ENCODE results near the gene CORO2B. TPM values are rescaled to one million over a fixed set of nuclear protein-coding genes. Genes with fewer than 3 reads are reported as not detected.

Gene CORO2B
- total and polyA plus RNA-seq, 9 of the 15 experiments (the other 6 are each of a cell fraction or from before 2014, with no cell fraction given), result not detected

DNA sequence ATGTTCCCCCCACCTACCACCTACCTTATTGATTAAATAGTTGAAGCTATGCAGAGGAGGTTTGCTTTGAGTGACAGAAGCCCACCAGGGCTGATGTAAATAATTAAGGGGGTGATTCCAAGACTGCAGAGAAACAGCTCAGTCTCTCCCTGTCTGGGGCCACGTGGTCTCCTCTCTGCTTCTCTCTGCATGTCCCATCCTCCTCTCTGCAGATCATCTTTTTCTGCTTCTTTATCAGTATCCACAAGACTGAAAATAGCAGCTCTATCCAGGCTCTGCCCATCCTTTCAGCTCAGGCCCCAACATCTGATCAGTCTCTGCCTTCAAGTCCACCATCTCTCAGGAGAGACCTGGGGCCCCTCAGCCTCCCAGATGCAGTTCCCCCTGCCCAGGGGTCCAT, 131.1 kb downstream of the CORO2B start:
- no peaks in the 10 kb centered on the region for H3K79me2 ChIP-seq (ENCODE audit: control insufficient read depth, insufficient read depth, low read length)
- H3K27ac ChIP-seq (ENCODE audit: extremely low read depth, low read depth, low read length), result no peak overlapping the region
- ChIA-PET CTCF (ENCODE audit: low intra/inter-chr PET ratio) (no interaction called here), POLR2A (no interaction called here)
- no peak overlapping the region for H3K4me3 ChIP-seq
- in situ Hi-C loops (cut with MboI), result no loop called here
- no peak overlapping the region for H2AFZ ChIP-seq (ENCODE audit: low read depth, low read length)
- no peak overlapping the region for H3K9ac ChIP-seq (ENCODE audit: insufficient read depth in 1 of 2, low read depth in 2 of 2, low read length in 2 of 2)
- H3K9me1 ChIP-seq (ENCODE audit: control insufficient read depth, insufficient read depth, low read length), result no peaks in the 10 kb centered on the region
- H4K20me1 ChIP-seq (replicated peaks; ENCODE audit: control insufficient read depth, insufficient read depth, low read length), result peaks cover 3% of the 10 kb centered on the region; the same call in 1 of the 2 replicates
- no peak for FAIRE-seq
- WGBS (ENCODE audit: insufficient coverage, low coverage, missing lambda C conversion rate), result 0% methylated on average over 1 of the region's 1 CpG
- intact Hi-C loops (cut with micrococcal nuclease), result no loop called here
- no TSS peak for BruUV-seq (replicated peaks)
- TF ChIP-seq ZNF583 (CRISPR knock-in tag; IDR thresholded peaks at IDR 0.05) (no peak), MLX (CRISPR knock-in tag; conservative IDR thresholded peaks at IDR 0.05) (no peak), TOE1 (IDR thresholded peaks at IDR 0.05; ENCODE audit: borderline replicate concordance) (no peak), TOE1 (CRISPR knock-in tag; IDR thresholded peaks at IDR 0.05; ENCODE audit: borderline replicate concordance, low read depth) (no peak), KDM2B (CRISPR knock-in tag; IDR thresholded peaks at IDR 0.05) (no peak), ZFX (CRISPR knock-in tag; IDR thresholded peaks at IDR 0.05) (no peak), THAP7 (CRISPR knock-in tag; IDR thresholded peaks at IDR 0.05) (no peak), JUND (IDR thresholded peaks at IDR 0.05; ENCODE audit: borderline replicate concordance, low read depth, low read length) (no peak), JUND (tag; IDR thresholded peaks at IDR 0.05; ENCODE audit: borderline replicate concordance, low read depth, low read length) (no peak), ZBED1 (IDR thresholded peaks at IDR 0.05) (no peak), NFE2L1 (tag; IDR thresholded peaks at IDR 0.05; ENCODE audit: borderline replicate concordance, low read depth) (no peak), IRF2 (CRISPR knock-in tag; IDR thresholded peaks at IDR 0.05) (no peak)
- TF ChIP-seq, protein P1, sequence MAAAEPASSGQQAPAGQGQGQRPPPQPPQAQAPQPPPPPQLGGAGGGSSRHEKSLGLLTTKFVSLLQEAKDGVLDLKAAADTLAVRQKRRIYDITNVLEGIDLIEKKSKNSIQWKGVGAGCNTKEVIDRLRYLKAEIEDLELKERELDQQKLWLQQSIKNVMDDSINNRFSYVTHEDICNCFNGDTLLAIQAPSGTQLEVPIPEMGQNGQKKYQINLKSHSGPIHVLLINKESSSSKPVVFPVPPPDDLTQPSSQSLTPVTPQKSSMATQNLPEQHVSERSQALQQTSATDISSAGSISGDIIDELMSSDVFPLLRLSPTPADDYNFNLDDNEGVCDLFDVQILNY (CRISPR knock-in tag; IDR thresholded peaks at IDR 0.05), result no peak
- no peak overlapping the region for H3K4me2 ChIP-seq (ENCODE audit: insufficient read depth, low read length)
- H3K36me3 ChIP-seq (ENCODE audit: control insufficient read depth, insufficient read depth, low read length), result no peaks in the 10 kb centered on the region
- H3K4me1 ChIP-seq (replicated peaks in 1 of 2; ENCODE audit: control insufficient read depth in 2 of 2, insufficient read depth in 2 of 2, low read length in 2 of 2), result peaks cover 0 to 3% of the 10 kb centered on the region in 2 experiments; a peak in 2 of 5 replicates
- ATAC-seq, result no peak
- H3K27me3 ChIP-seq (ENCODE audit: control insufficient read depth in 2 of 2, insufficient read depth in 2 of 2, low read length in 2 of 2), result peaks cover 4 to 53% of the 10 kb centered on the region in 2 experiments; a peak in 4 of 5 replicates
- DNase-seq (ENCODE audit: extremely low read depth in 1 of 4, low spot score in 3 of 4), result no peak
- no peaks in the 10 kb centered on the region for H3K9me3 ChIP-seq (replicated peaks; ENCODE audit: control insufficient read depth, insufficient read depth, low read depth, low read length)

All from K562 (cell line).